Esophagus muscularis mucosa (tissue), 3 donors: ENCODE data around the gene KLHL3.

Experiments used
- CTCF ChIP-seq, 3 experiments: fragments of 200-600 bp in 2 of 3; fragments of 450-650 bp in 1 of 3; sonication (generic) in 2 of 3; IDR thresholded peaks; one replicate each; pipeline ENCODE4 v1.5.1; 2017 to 2019; ENCODE audit warnings: antibody characterized with exemption in 3 of 3, mild to moderate bottlenecking in 2 of 3, moderate library complexity in 1 of 3
- POLR2A ChIP-seq: fragments of 450-650 bp; IDR thresholded peaks from one replicate; pipeline ENCODE4 v1.6.1; 2017; ENCODE audit warnings: antibody characterized with exemption, moderate library complexity, mild to moderate bottlenecking, low read depth
- POLR2AphosphoS5 ChIP-seq, 2 donors: sonication (generic); formaldehyde crosslinking; IDR thresholded peaks; one replicate each; pipeline ENCODE4 v1.6.1; 2017; ENCODE audit warnings: antibody characterized with exemption in 2 of 2

DNA sequence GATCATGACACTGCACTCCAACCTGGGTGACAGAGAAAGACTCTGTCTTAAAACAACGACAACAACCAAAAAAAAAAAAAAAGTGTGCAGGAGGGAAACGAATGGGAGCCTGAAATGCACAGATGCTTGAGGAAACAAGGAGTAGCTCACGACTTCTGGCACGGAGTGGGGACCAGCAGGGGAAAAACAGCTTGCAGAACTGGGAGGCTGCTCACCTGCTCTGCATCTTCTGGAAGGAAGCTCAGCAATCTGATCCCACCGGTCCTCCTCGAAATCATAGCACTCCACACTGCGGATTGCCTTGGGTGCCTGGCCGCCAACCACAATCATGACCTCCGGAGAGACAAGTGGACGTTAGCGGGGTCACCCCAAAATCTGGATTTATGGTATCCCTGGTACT, 96.2 kb downstream of the KLHL3 start:
- TF ChIP-seq CTCF (IDR thresholded peaks at IDR 0.05): no peak
- no peak for TF ChIP-seq POLR2AphosphoS5 (IDR thresholded peaks at IDR 0.05)
- TF ChIP-seq POLR2A: no peak
